HG03571 (cell line): Measurements from ENCODE around the gene PUSL1.
A peak's percentile ranks its signal among the peaks of the same experiment; 100 is the strongest.

ENCODE experiments used
- ATAC-seq: cut with Tn5 transposase; IDR thresholded peaks from one replicate; pipeline ENCODE4 v1.9.1; 2021; ENCODE audit not compliant: unreplicated experiment

The PUSL1 gene, protein sequence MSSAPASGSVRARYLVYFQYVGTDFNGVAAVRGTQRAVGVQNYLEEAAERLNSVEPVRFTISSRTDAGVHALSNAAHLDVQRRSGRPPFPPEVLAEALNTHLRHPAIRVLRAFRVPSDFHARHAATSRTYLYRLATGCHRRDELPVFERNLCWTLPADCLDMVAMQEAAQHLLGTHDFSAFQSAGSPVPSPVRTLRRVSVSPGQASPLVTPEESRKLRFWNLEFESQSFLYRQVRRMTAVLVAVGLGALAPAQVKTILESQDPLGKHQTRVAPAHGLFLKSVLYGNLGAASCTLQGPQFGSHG

GRCh38 chr1:1307923-1308755 lies at the start of gene PUSL1, which contains the start of gene ACAP3:
PUSL1 (plus strand) TSS chr1:1308597; CDS start chr1:1308644, 47 bp downstream.
ACAP3 (minus strand) TSS chr1:1307930; CDS start chr1:1307815, 115 bp downstream.
- peak; percentile 49 for ATAC-seq

DNA sequence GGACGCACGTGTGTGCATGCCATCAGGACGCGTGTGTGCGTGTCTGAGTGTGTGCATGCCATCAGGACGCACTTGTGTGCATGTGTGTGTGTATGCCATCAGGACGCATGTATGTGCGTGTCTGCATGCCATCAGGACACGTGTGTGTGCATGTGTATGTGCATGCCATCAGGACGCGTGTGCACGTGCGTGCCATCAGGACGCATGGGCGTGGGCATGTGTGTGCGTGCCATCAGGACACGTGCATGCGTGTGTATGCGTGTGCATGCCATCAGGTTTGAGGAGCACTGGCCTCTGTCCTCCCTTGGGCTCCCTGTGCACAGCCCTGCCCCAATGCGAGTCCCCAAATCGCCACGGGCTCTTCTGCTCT lies 49.3 kb upstream of the PUSL1 start:
- no peak for ATAC-seq

DNA sequence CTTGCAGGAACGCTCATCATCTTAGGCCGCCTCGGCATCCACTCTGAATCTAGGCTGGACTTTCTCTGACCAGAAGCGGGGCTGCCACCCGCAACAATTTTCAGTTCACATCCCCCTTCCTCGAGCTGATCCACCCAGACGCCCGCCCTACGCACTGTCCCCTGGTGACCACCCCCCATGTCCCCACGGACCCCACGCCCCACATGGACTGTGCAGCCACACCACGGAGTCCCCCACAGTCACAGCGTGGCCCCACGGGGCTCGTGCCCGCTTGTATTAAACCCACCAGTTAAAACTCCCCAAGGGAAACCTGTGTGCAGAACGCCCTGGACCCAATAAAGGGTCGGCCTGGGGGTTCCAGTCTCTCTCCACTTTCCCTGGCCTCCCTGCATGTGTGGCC lies 48.9 kb upstream of the PUSL1 start:
- ATAC-seq, result no peak

GRCh38 chr1:1259951-1260600 lies 48.3 kb upstream of the PUSL1 start:
- no peak for ATAC-seq

DNA sequence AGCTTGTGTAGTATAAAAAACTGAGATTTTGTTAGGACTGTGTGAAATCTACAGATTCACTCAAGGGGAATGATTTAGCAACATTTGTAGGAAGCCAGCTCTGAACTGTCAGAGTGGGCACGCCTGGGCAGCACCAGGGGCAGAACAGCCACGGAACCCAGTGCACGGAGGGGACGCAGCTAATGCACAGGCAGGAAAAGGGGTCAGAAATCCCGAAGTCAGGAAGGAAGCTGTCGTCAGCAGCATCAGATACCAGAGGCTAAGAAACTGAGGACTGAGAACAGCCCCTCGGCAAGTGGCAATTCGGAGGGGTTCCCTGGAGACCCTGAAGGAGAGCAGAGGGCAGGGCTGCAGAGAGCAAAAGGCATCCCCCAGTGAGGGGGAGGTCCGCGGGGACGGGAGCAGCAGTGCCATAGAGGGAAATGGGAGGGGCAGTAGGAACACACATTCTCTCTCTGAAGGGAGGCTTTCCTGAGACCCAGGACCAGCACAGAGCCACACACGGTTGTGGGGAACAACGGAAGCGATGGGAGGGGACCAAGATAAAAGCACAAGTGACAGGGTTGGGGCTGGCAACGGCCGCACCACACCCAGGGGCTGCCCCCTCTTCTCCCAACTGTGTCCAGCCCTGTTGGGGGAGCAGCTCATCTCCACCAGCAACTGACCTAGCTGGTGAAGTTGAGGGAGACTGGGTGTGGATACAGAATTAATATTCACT lies 47.4 kb upstream of the PUSL1 start:
- ATAC-seq, result no peak

DNA sequence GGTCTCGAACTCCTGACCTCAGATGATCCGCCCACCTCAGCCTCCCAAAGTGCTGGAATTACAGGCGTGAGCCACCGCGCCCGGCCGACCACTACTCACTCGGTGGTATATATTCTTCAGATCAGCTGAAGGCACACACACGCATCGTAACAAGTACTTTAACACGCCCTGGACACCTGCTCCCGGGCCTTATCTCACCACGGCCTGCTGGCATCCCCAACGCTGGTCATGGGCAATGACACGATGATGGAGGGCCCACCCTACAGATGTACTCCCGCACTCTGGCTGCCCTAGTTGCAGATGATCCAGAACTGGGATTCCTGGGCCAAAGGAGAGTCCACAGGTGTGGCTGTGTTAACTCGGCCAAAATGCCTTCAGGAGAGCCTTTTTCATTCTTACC lies 46.3 kb upstream of the PUSL1 start:
- ATAC-seq, result no peak

- no peak for ATAC-seq
These were observed 45.6 kb upstream of the PUSL1 start for GRCh38 chr1:1262758-1263157.

DNA sequence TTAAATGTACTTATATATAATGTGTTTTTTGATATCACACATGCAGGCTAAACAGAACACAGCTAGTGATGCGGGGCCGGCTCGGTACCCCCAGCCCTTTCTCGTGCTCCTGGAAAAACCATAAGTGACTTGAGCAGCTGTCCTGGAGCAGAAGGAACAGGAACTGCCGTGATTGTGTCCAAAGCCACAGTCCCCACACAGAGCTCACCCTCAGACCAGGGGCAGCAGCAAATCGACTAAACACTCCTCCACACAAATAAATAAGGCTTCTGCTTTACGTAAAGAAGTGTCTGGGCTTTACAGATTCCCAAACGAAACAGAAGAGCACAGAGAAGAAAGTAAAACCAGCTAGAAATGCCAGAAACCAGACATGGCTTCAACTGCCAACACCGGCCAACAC lies 44.4 kb upstream of the PUSL1 start:
- ATAC-seq, result no peak

GRCh38 chr1:1264868-1265272 lies 43.5 kb upstream of the PUSL1 start:
- no peak for ATAC-seq

DNA sequence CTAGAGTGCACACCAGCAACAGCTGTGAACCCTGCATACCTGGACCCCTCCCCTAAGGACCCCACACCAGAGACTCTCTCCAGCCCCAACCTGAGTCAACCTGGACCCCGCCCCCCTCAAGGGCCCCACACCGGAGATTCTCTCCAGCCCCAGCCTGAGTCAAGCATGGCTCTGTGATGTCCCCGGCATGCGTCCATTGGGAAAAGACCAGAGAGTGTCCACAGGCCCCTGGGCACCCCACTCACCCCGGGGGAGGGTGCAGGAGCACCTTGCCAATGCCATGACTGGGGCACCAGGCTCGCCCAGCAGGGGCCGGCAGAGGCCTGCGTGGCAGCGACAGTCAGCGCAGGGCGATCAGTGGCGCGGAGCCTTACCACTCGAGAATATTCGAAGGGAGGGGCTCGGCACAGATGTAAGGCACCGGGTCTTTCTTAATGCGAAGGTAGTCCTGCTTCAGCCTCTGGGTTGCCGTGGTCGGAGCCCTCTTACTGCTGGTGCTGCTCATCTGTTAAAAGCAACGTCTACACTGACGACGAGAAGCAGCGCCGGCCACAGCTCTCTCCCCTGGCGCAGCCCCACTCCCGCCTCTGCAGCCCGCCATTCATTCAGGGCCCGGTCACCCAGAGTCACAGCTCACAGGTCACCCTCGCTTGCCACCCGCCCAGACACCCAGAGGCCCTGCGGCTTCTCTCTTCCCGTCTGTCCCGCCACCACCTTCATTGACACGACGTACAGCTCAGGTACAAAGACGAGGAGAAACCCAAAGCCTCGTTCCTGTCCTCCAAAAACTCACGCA lies 40.7 kb upstream of the PUSL1 start:
- no peak for ATAC-seq

GRCh38 chr1:1268284-1268682 lies 40.1 kb upstream of the PUSL1 start:
- ATAC-seq, result no peak

GRCh38 chr1:1270813-1271212 lies 37.6 kb upstream of the PUSL1 start:
- ATAC-seq, result no peak

DNA sequence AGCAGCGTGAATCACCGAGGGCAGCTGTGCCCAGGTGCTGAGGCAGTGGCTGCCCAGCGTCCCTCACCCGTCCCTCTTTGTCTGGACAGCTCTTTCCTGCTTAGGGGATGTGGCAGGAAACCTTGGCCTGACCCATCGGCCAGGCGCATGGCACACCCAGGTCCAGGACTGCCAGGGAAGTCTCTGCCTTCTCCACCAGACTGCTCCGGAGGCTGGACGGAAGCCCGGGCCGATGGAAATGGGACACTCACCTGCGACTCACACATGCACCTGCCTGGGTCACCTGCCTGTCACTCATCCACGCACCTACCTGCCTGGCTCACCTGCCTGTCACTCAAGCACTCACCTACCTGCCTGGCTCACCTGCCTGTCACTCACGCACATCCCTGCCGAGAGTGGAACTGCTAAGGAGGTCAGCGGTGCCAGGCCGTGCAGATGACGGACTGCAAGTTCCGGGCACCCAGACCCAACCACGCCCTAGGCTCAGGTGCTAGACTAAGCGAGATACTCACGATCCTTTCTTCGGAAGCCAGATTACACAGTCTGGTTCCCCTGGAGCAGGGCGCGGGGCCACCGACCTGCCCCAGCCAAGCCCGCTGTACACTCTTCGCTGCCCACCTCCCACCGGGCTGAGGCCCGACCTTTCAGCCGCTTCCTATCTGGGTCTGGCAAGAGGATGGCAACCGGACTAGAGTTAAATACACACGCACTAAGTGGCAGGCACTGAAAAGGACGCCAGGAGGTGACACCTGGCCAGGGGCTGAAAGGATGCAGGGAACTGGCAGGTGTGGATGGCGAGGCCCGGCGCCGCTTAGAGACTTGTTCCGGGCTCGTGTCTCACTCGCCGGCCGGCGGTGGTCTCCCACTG lies 35.8 kb upstream of the PUSL1 start:
- ATAC-seq, result no peak

DNA sequence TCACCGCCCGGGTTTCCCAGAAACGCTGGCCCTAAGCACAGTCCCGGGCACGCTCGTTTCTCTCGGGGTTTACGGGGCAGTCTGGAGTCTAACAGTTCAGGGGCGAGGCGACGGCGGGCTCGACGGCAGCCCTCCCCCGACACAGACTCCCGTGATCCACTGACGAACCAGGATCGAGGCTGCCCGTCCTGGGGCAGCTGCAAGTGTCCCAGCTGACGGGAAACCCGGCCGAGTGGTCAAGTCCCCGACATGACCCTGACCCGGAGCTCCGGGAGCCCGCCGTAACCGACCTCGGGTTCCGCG lies 35.2 kb upstream of the PUSL1 start:
- ATAC-seq, result peak; percentile 9

DNA sequence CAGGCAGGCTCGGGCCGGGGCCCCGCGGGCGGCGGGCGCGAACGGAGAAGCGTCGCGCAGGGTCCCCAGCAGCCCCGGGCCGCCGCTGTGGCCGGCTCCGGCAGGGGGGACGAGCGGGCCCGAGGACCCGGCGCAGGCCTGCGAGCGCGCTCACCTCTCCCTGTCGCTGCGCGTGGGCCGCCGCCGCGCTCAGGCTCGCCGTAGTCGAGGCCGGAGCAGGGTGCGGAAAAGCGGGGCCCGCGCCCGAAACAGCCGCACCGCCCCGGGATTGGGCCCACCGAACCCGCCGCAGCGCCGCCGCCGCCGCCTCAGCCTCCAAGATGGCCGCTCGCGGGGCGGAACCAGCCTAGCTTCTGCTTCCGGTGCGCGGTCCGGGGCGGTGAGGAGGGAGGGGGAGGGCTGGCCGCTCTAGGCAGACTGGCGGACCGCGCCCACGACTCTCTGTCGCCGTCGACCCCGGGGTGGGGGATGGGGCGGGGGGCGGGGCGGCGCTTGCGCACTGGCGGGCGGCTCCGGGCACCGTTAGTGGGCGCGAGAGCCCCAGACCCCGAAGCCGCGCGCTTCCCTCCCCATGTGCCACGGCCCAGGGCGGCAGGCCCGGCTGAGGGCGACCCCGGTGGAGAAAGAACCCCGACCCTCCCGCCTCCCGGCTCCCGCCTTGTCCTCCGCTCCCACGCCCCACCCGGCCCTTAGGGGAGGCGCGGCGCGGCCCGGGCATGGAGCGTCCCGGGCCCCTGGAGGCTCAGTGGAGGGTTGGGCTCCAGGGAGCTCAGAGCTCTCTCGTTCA lies 34.7 kb upstream of the PUSL1 start, which contains the start of gene UBE2J2:
Gene UBE2J2 (minus strand): TSS at position 343 of the 787 bp plus-strand sequence. CDS start 5,862 bp downstream, outside the sequence.
- ATAC-seq, result peak; percentile 70

GRCh38 chr1:1274299-1274930 lies 34.0 kb upstream of the PUSL1 start:
- ATAC-seq, result no peak

DNA sequence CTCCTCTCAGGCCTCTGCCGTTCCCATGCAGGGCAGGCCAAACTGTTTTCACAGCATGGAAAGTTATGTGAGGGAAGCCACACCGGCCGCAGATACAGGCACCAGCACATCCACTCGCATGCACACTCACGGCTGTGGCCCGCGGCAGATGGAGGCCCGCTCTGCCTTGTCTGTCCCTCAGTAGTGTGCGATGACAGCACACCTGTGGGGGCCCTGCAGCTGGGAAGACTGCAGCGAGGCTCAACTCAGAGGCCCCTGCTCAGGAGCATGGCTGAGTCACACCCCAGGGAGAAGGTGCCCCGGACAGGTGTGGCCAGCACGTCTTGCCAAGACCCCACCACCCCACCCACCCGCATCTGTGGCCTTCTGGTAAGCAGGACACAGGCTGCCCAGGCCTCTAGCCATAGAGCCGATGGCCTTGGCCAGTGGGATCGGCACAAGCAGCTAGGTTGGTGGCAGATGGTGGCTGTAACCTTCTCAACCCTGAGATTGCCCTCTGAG lies 33.4 kb upstream of the PUSL1 start:
- no peak for ATAC-seq

DNA sequence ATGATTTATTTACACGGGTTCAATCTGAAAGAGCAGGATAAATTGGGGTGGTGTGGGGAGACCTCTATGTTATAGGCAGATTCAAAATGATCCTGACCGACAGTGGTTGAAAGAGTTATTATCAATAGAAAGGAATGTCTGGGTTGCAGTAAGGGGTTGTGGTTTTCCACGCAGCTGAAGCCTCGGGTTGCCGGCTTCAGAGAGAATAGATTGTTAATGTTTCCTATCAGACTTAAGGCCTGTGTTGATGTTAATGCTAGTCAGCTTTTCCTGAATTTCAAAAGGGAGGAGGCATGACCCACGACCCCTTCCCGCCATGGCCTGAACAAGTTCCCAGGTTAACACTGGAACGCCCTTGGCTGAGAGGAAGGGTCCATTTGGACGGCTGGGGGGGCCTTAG lies 32.6 kb upstream of the PUSL1 start:
- ATAC-seq, result no peak
